GM18867 (cell line): ENCODE results near the gene EIF5A2.
"Not testable (repeated sequence)": the region's sequence is repeated elsewhere in the genome, so short reads cannot be mapped to it uniquely, and the experiment has no call there.

Source experiments
- ATAC-seq: cut with Tn5 transposase; IDR thresholded peaks from one replicate; pipeline ENCODE4 v1.9.1; 2021; ENCODE audit warnings: mild to moderate bottlenecking, moderate library complexity; ENCODE audit not compliant: unreplicated experiment

The EIF5A2 gene

GRCh38 chr3:170908235-170909116 lies at the start of gene EIF5A2:
Gene EIF5A2 (minus strand): TSS chr3:170908637. CDS start chr3:170907806, 831 bp downstream.
- peak; percentile 89 for ATAC-seq

- no peak for ATAC-seq
Measured at GRCh38 chr3:170956647-170957046, 48.2 kb upstream of the EIF5A2 start.

GRCh38 chr3:170953736-170954135 lies 45.3 kb upstream of the EIF5A2 start:
- no peak for ATAC-seq

- ATAC-seq, result no peak
Measured at GRCh38 chr3:170953229-170953628, 44.8 kb upstream of the EIF5A2 start.

GRCh38 chr3:170949211-170949610 lies 40.8 kb upstream of the EIF5A2 start:
- ATAC-seq, result no peak

- no peak for ATAC-seq
Measured at GRCh38 chr3:170947018-170947769, 38.8 kb upstream of the EIF5A2 start.

- no peak for ATAC-seq
Measured at GRCh38 chr3:170942011-170942410, 33.6 kb upstream of the EIF5A2 start.

GRCh38 chr3:170941551-170941950 lies 33.1 kb upstream of the EIF5A2 start:
- ATAC-seq, result no peak

- not testable (repeated sequence) for ATAC-seq
Measured at GRCh38 chr3:170933039-170933438, 24.6 kb upstream of the EIF5A2 start.

GRCh38 chr3:170923553-170923952 lies 15.1 kb upstream of the EIF5A2 start:
- not testable (repeated sequence) for ATAC-seq

GRCh38 chr3:170918715-170919114 lies 10.3 kb upstream of the EIF5A2 start:
- no peak for ATAC-seq

- ATAC-seq, result no peak
Measured at GRCh38 chr3:170914690-170915089, 6.3 kb upstream of the EIF5A2 start.

GRCh38 chr3:170914212-170914611 lies 5.8 kb upstream of the EIF5A2 start:
- no peak for ATAC-seq

- no peak for ATAC-seq
Measured at GRCh38 chr3:170911051-170911450, 2.6 kb upstream of the EIF5A2 start.

GRCh38 chr3:170910542-170910941 lies 2.1 kb upstream of the EIF5A2 start:
- no peak for ATAC-seq

GRCh38 chr3:170909129-170909903 lies 879 bp upstream of the EIF5A2 start:
- ATAC-seq, result no peak

- no peak for ATAC-seq
Measured at GRCh38 chr3:170907637-170908234, 701 bp downstream of the EIF5A2 start.

GRCh38 chr3:170905862-170906261 lies 2.6 kb downstream of the EIF5A2 start:
- ATAC-seq, result no peak

GRCh38 chr3:170903123-170903522 lies 5.3 kb downstream of the EIF5A2 start:
- ATAC-seq, result no peak

GRCh38 chr3:170899455-170899854 lies 9.0 kb downstream of the EIF5A2 start:
- ATAC-seq, result no peak

GRCh38 chr3:170897978-170898377 lies 10.5 kb downstream of the EIF5A2 start:
- no peak for ATAC-seq
